ENCODE results near the gene CACNA1B.

- TF ChIP-seq POLR2A (IDR thresholded peaks at IDR 0.05), result no peak
- no peak for TF ChIP-seq CTCF (IDR thresholded peaks at IDR 0.05)
These were observed 235.4 kb downstream of the CACNA1B start for GRCh38 chr9:138112791-138113600.

Measured in testis (tissue), 2 donors.